ENCODE measurements around the gene DCTN3.

The DCTN3 gene

GRCh38 chr9:34590381-34591247, 29.7 kb downstream of the DCTN3 start:
- peak in 1 of 2 experiments; percentile 14 for DNase-seq

DNA sequence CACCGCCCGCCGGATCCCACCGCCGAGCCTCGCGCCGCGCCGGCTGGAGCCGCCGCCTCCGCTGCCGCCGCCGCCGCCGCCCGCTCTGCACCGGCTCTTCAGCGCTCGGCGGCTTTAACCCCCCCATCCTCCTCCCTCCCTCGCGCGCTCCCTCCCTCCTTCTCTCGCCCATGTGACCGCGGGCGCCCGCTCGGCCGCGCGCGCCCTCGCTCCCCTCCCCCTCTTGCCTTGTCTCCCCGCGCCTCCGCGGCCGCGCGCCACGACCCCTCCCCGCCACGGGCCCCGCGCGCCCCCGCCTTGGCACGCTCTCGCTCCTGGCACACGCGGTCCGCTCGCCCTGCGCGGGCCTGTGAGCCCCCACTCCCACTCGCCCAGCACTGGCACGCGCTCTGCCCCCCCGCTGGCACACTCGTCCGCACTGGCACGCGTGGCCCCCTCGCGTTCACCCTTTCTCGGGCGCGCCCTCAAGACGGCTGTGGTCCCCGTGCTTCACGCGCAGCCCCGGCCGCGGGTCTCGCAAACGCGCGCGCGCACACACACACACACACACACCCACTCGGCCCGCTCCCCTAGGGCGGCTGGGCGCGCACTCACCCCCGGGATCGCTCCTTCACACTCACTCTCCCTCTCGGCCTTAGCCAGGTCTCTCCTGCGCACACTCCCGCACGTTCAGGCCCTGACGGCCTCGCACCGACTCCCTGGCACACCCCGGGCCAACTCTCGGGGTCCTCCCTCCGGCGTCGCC, 30.5 kb downstream of the DCTN3 start, which contains the start of gene CNTFR:
CNTFR (minus strand) TSS at position 89 of the 745 bp plus-strand sequence. CDS start 20,743 bp downstream, outside the sequence.
- DNase-seq, result peak in 1 of 2 experiments; percentile 58

DNA sequence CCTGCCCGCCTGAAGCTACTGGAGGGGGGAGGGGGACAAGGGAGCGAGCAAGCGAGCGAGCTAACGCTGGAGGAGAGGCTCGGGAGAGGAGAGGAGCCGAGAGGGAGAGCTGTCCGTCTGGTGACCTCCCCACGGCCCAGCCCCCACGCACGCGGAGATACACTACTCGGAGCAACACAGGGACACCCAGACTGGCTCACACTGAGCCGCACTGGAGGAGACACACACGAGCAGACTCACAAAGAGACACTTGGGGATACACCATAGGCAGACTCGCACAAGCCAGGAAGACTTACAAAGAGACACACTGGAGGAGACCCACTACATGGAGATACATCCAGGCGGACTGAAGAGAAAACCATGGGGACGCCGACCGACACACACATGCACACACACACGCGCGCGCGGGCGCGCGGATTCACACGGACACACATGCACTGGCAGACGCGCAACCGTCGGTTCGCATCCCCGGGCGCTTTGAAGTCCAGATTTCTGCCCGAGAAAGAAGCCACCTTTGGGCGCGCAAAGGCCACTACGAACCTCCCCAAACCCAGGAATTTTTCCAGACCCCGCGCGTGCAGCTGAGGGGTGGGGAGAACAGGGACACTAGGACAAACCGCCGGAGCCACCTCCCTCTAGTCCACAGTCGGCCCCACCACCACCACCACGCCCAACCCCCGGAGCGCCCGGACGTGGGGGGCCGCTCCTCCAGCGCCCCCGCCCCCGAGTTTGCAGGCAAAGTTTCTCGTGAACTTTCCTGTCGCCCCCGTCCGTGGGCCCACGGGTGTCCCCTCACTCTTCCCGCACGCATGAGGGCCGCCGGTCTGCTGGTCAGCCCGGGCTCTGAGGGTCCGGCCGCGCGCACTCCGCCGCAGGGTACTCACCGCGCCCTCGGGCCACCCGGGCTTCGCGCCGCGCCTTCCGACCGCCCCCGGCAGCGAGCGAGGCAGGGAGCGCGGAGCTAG, 31.3 kb downstream of the DCTN3 start:
- DNase-seq, result peak in 1 of 2 experiments; percentile 39

DNA sequence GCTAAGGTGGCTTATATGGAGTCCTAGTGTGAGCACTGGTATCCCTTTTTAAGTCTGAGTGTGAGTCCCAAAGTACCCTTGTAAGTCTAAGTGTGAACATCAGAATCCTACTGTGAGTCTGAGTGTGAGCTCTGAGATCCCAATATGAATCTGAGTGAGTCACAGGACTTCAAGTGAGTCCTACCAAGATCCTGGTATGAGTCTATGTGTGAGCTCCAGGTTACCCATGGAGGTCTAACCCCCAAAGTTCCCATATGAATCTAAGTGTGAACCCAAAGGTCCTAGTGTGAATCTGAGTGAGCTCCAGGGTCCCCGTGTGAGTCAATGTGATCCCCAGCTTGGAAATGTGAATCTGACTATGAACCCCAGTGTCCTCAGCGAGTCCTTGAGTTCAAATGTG, 33.0 kb downstream of the DCTN3 start:
- no peak for DNase-seq

DNA sequence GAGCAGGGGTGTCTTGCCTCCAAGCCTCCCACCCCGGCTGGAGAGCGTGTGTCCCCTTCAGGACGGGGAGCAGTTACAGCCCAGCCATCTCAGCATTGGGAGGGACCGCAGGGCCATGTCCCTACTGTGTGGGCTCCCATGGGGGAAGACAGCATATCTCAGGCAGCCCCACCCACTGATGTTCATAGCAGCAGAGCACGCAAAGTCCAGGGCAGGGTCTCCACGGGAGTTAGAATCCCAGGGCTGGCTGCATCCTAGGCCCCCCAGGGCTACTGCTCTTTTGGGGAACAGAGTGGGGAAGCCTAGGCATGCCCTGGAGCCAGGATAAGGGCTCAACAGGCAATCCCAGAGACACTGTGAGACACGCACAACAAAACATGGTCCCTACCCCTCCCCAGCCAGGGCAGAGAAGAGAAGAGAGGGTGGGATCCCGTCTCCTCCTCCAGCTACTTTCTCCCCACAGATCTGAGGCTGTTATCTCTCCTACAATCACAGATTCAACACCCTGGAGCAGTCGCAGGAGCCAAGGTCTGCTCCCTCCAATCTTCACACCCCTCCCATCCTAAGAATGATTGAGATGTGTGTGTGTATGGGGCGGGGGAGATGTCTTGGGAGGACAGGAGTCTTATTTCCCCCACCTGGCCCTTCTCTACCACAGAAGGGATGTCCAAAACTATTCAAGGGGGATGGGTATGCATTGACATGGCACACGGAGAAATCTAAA, 34.2 kb downstream of the DCTN3 start:
- no peak for DNase-seq

DNA sequence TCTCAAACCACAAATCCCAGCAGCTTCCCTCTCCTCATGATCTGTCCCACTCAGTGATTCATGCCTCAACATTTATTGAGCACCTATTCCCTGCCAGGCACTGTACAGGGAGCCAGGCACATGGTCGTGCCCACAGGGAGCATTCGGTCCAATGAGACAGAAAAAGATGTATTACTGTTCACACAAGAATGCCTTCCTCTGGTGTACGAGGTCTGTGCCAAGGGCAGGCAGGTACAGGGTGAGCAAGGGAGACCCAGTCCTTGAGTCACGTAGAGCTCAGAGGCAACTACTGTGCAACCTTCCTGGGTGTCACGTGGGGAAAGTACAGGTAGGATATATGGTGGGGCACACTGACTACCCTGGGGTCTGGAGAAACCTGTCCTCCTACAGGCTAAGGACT, 35.3 kb downstream of the DCTN3 start:
- no peak for DNase-seq

DNA sequence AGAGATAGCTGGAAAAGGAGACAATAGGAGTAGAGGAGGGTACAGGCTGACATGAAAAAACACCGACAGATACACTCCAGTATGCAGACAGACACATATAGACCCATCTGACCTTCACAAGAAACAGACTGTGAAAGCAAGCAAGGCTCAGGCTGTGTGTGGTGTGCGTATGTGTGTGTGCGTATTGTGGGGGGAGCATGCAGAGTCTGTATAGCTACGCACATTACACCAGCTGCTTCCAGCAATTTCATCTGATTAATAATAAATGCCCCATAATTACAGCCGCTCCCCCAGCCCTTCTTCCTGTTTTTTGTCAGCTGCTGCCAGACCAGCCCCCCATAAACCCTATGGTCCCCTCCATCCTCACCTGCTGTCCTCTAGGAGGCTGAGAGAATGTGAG, 37.5 kb downstream of the DCTN3 start:
- no peak for DNase-seq

DNA sequence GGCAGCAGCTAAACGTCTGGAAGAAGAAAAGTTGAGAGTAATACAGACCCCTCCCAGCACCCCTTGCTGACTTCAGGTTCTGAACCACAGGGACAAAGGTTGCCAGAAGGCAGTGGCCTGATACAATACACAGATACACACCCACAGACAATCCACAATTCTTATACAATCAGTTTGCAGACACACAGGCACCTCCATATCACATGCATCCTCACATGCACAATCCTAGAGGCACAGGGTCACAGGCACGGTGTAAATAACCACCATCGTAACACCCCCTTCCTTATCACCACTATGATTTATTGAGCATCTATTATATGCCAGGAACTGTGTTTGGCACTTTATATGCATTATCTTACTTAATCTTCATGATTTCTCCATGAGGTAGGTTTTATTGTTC, 39.0 kb downstream of the DCTN3 start:
- DNase-seq, result no peak

- no peak for DNase-seq
These were observed 39.9 kb downstream of the DCTN3 start for GRCh38 chr9:34580358-34580757.

DNA sequence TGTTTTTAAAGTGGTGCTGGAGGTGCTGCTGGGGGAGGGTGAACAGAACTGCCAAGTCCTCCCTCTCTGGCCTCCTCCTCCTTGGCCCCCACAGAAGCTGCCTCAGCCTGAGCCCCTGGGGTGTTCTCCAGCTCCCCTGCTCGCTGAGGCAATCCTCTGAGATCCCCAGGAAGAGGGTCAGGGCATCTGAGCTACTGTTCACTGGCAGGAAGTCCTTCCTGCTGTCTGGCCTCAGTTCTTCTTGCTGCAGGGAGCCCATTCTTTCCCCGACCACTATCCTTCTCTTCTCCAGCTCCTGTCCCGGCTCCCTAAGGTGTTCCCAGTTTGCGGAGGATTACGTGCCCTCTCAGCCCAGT, 40.5 kb downstream of the DCTN3 start:
- DNase-seq, result no peak

- no peak for DNase-seq
These were observed 41.0 kb downstream of the DCTN3 start for GRCh38 chr9:34579104-34579807.

GRCh38 chr9:34578241-34579103, 41.8 kb downstream of the DCTN3 start:
- DNase-seq, result peak in 1 of 2 experiments; percentile 23

GRCh38 chr9:34577400-34578240, 42.7 kb downstream of the DCTN3 start:
- peak; percentile 54 to 55 for DNase-seq

- DNase-seq, result peak in 1 of 2 experiments; percentile 49
These were observed 43.5 kb downstream of the DCTN3 start for GRCh38 chr9:34576597-34577399.

- DNase-seq, result peak in 1 of 2 experiments; percentile 32
These were observed 44.3 kb downstream of the DCTN3 start for GRCh38 chr9:34575862-34576596.

DNA sequence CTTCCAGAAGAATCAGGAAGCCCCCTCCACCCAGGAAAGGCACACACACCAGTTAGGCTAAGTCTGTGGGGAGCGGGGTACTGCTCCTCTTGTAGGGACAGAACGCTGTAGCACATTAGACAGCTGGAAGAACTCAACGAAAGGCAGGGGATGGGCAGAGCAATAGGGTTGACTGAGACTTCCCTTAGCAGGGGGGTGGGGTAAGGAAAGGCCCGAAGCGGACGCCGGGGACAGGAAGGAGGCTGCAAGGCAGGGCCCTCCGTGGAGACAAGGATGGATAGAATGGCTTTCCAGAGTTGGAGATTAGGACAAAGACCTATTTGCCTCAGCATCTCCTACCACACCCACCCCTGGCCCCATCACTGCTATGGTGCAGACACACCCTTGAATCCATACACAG, 45.1 kb downstream of the DCTN3 start:
- no peak for DNase-seq

- no peak for DNase-seq
These were observed 45.7 kb downstream of the DCTN3 start for GRCh38 chr9:34574571-34574970.
